ENCODE results near the gene KLHL17. TPM values are rescaled to one million over a fixed set of nuclear protein-coding genes. Genes with fewer than 3 reads are reported as not detected.
A peak's percentile ranks its signal among the peaks of the same experiment; 100 is the strongest.
"Not testable (repeated sequence)": the region's sequence is repeated elsewhere in the genome, so short reads cannot be mapped to it uniquely, and the experiment has no call there.

Gene KLHL17
- total RNA-seq, 1 experiment from 2014 or later, result 27.8 TPM

DNA sequence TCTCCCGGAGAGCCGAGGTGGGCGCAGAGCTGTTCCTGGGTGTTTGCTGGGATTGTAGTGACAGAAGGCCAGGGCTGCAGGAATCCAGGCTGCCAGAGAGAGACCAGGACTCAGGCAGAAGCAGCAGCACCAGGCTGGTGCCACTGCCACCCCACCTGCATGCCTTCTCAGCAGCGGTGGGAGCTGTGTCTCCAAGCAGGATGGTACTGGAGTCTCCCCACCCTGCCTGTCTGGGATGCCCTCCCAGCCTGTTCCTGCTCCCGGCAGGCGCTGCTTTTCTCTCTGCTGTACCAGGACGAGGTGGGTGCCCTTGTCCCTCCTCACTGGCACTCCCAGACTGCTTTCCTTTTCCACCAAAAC lies 44.0 kb downstream of the KLHL17 start:
- CTCF ChIA-PET, result no interaction called here
- Mint-ChIP-seq H3K4me1 (ENCODE audit: low read depth, unreplicated experiment) (peaks cover 22% of the 10 kb centered on the region), H3K27me3 (ENCODE audit: unreplicated experiment) (no peaks in the 10 kb centered on the region), H3K27ac (ENCODE audit: unreplicated experiment) (peak overlapping the region; percentile 28), H3K4me3 (ENCODE audit: low read depth, unreplicated experiment) (no peak overlapping the region), H3K36me3 (ENCODE audit: insufficient read depth, unreplicated experiment) (peaks cover 45% of the 10 kb centered on the region), H3K9me3 (ENCODE audit: low read depth, unreplicated experiment) (no peaks in the 10 kb centered on the region)
- TF ChIP-seq, protein P1, sequence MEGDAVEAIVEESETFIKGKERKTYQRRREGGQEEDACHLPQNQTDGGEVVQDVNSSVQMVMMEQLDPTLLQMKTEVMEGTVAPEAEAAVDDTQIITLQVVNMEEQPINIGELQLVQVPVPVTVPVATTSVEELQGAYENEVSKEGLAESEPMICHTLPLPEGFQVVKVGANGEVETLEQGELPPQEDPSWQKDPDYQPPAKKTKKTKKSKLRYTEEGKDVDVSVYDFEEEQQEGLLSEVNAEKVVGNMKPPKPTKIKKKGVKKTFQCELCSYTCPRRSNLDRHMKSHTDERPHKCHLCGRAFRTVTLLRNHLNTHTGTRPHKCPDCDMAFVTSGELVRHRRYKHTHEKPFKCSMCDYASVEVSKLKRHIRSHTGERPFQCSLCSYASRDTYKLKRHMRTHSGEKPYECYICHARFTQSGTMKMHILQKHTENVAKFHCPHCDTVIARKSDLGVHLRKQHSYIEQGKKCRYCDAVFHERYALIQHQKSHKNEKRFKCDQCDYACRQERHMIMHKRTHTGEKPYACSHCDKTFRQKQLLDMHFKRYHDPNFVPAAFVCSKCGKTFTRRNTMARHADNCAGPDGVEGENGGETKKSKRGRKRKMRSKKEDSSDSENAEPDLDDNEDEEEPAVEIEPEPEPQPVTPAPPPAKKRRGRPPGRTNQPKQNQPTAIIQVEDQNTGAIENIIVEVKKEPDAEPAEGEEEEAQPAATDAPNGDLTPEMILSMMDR (IDR thresholded peaks at IDR 0.05; ENCODE audit: unreplicated experiment), result no peak
- BruUV-seq (replicated peaks), result no TSS peak
- intact Hi-C loops (cut with micrococcal nuclease; ENCODE audit: unreplicated experiment), result no loop called here
- no peak for DNase-seq

DNA sequence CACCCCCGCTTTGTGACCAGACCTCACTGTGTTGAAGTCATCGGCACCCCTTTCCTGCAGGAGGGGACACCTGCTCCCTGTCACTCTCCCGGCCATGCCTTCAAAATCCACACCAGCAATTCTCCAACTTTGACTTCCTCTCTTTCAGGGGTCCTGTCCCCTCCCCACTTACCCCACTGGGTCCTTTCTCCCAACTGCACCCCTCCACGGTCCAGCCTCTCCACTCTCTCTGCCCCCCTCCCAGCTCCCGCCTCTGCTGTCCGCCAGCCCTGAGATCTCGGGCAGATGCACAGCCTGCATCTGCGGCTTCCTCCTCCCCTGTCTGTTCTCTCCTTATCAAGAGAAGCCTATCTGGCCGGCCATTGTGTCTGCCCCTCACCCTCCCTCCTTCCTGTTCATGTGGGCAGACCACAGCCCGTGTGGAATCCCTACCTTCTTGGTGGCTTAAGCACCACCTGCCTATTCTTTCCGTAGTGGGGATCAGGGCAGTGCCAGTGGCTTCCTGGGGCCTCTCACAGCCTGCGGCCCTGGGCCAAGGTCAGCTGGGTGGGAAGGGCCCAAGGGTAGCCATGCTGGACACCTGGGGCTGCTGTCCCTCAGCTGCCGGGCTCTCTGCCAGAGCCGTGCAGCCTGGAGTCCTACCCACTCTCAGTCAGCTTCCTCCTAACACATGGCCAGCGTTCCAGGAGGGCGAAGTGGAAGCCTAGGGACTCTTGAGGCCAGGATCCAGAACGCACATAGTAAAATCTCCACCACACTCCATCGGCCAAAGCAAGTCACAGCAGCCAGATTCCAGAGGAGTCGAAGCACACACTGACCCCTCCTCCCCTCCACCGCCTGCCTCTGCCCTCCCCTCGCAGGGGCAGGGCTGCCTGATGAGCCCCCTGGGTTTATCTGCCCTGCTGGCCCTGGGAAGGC lies 44.7 kb downstream of the KLHL17 start:
- peak overlapping the region; percentile 28 for H3K27ac Mint-ChIP-seq (ENCODE audit: unreplicated experiment)
- DNase-seq, result peak; percentile 34
- peaks cover 22% of the 10 kb centered on the region for H3K4me1 Mint-ChIP-seq (ENCODE audit: low read depth, unreplicated experiment)
- CTCF ChIA-PET, result interaction anchor here (0.5 kb wide), 1 partner anchor 69 kb away, joined by 4 read pairs; the partner anchor contains the start of gene RNF223
- TF ChIP-seq, protein P1 (IDR thresholded peaks at IDR 0.05; ENCODE audit: unreplicated experiment), result no peak
- intact Hi-C loops (cut with micrococcal nuclease; ENCODE audit: unreplicated experiment), result no loop called here
- peaks cover 40% of the 10 kb centered on the region for H3K36me3 Mint-ChIP-seq (ENCODE audit: insufficient read depth, unreplicated experiment)
- H3K4me3 Mint-ChIP-seq (ENCODE audit: low read depth, unreplicated experiment), result no peak overlapping the region
- no peaks in the 10 kb centered on the region for H3K9me3 Mint-ChIP-seq (ENCODE audit: low read depth, unreplicated experiment)
- BruUV-seq (replicated peaks), result no TSS peak
- H3K27me3 Mint-ChIP-seq (ENCODE audit: unreplicated experiment), result no peaks in the 10 kb centered on the region

DNA sequence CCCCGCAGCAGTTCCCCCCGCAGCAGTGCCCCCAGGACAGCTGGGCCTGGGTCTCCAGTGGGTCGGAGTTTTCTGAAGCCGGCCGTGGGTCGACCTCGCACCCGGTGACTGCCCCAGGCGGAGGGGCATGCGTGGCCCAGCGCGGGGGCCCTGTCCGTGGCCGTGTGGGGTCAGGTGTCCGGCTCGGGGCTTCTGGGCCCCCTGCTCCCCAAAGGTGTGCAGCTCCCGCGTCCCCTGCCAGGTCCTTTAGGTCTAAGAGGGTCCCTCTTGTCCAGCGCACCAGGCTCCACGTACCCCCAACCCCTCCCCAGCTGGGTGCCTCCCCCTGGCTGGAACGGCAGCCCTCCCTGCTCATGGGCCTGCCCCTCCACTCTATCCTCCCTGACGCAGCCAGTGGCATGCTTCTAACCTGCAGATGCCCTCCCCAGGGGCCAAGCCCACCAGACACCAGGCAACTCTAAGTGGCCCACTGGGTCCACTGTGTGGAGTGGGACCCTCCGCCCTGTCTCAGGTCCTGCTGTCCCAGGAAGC lies 45.5 kb downstream of the KLHL17 start:
- H3K36me3 Mint-ChIP-seq (ENCODE audit: insufficient read depth, unreplicated experiment), result peaks cover 32% of the 10 kb centered on the region
- H3K27me3 Mint-ChIP-seq (ENCODE audit: unreplicated experiment), result no peaks in the 10 kb centered on the region
- CTCF ChIA-PET, result interaction anchor here (0.9 kb wide), 1 partner anchor 59 kb away, joined by 3 read pairs; no protein-coding TSS in a partner anchor
- H3K27ac Mint-ChIP-seq (ENCODE audit: unreplicated experiment), result peak overlapping the region; percentile 44
- H3K9me3 Mint-ChIP-seq (ENCODE audit: low read depth, unreplicated experiment), result no peaks in the 10 kb centered on the region
- intact Hi-C loops (cut with micrococcal nuclease; ENCODE audit: unreplicated experiment), result no loop called here
- H3K4me3 Mint-ChIP-seq (ENCODE audit: low read depth, unreplicated experiment), result peak overlapping the region; percentile 49
- TF ChIP-seq, protein P1 (IDR thresholded peaks at IDR 0.05; ENCODE audit: unreplicated experiment), result no peak
- H3K4me1 Mint-ChIP-seq (ENCODE audit: low read depth, unreplicated experiment), result peaks cover 22% of the 10 kb centered on the region
- no TSS peak for BruUV-seq (replicated peaks)
- no peak for DNase-seq

DNA sequence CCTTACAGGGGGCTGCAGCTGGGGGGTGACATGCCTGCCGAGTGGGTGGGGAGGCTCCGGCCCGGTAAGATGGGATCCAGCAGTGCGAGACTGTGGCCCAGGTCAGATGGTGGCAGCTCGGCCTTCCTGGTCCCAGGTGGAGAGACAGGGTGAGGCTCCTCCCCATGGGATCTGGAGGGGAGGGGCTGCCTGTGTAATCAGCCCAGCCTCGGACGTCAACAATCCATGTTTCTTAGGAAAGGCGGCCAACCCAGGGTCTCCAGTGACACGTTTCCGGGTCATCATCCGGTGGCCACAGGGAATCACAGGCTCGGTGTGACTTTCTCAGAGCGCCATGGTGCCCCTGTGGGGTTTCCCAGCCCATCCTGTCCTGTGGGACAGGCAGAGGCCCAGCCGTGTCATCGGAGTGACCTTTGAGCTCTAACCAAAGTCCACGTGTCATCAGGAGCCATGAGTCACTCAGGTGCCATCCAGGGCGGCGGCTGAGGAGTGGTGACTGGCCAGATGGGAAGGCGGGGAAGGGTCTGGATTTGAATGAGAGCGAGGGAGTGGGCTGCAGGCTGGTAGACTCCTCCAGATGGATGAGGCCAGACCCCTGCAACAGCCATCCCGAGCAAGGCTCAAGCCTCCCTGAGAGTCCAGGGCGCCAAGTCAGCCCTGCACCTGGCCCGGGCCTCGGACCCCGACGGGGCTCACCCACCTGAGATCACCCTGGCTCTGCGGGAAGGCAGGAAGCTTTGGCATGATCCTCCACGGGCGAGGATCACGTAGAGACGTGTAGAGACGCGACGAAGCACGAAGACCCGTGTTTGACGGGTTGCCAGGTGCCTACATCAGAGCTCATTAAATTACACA lies 46.1 kb downstream of the KLHL17 start:
- BruUV-seq (replicated peaks), result no TSS peak
- CTCF ChIA-PET, result interaction anchor here (0.9 kb wide), 1 partner anchor 58 kb away, joined by 3 read pairs; no protein-coding TSS in a partner anchor
- H3K4me1 Mint-ChIP-seq (ENCODE audit: low read depth, unreplicated experiment), result peaks cover 22% of the 10 kb centered on the region
- peak; percentile 51 for DNase-seq
- peak overlapping the region; percentile 49 for H3K4me3 Mint-ChIP-seq (ENCODE audit: low read depth, unreplicated experiment)
- H3K27ac Mint-ChIP-seq (ENCODE audit: unreplicated experiment), result peak overlapping the region; percentile 44
- no peaks in the 10 kb centered on the region for H3K9me3 Mint-ChIP-seq (ENCODE audit: low read depth, unreplicated experiment)
- H3K36me3 Mint-ChIP-seq (ENCODE audit: insufficient read depth, unreplicated experiment), result peaks cover 25% of the 10 kb centered on the region
- no peaks in the 10 kb centered on the region for H3K27me3 Mint-ChIP-seq (ENCODE audit: unreplicated experiment)
- TF ChIP-seq, protein P1 (IDR thresholded peaks at IDR 0.05; ENCODE audit: unreplicated experiment), result no peak
- intact Hi-C loops (cut with micrococcal nuclease; ENCODE audit: unreplicated experiment), result no loop called here

DNA sequence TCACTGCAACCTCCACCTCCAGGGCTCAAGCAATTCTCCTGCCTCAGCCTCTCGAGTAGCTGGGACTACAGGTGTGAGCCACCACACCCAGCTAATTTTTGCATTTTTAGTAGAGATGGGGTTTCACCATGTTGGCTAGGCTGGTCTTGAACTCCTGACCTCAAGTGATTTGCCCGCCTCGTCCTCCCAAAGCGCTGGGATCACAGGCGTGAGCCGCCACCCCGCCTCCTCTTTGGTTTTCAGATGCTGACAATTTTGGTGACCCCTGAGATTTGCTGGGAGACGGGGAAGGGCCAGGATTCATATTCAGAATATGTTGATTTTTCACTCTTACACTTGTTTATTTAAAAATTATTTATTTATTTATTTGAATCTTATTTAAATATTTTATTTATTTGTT lies 49.7 kb downstream of the KLHL17 start:
- H3K27me3 Mint-ChIP-seq (ENCODE audit: unreplicated experiment); H3K4me3 Mint-ChIP-seq (ENCODE audit: low read depth, unreplicated experiment); H3K27ac Mint-ChIP-seq (ENCODE audit: unreplicated experiment); H3K9me3 Mint-ChIP-seq (ENCODE audit: low read depth, unreplicated experiment); DNase-seq; BruUV-seq (replicated peaks); intact Hi-C loops (cut with micrococcal nuclease; ENCODE audit: unreplicated experiment): not testable (repeated sequence)
- CTCF ChIA-PET, result interaction anchor here (0.7 kb wide), 1 partner anchor 105 kb away, joined by 3 read pairs; no protein-coding TSS in a partner anchor
- Mint-ChIP-seq H3K4me1 (ENCODE audit: low read depth, unreplicated experiment) (peaks cover 28% of the 10 kb centered on the region), H3K36me3 (ENCODE audit: insufficient read depth, unreplicated experiment) (peaks cover 29% of the 10 kb centered on the region)
